ENCODE data around the gene VASN. TPM values are rescaled to one million over a fixed set of nuclear protein-coding genes. Genes with fewer than 3 reads are reported as not detected.
"Not testable (repeated sequence)": the region's sequence is repeated elsewhere in the genome, so short reads cannot be mapped to it uniquely, and the experiment has no call there.

VASN gene
- total RNA-seq, 8 experiments from 2014 or later = 0.33 to 55.0 (median 4.3) TPM

DNA sequence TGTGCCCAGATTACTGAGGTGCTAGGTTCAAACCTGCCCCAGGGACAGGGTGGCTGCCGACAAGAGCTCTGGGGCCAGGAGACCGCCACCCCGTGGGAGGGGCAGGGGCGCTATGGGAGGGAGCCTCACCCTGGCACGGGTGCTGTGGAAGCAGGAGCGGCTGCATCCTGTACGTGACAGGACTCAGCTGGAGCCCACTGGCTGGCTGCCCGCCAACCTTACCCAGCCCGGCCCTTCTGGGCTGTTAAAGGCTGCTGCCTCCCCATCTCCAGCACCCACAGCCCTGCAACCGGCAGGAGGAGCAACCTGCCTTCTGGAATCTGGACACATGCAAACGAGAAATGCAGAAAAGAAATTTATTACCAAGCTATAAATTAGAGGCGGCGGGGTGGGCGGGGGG is 31.7 kb upstream of the VASN start:
- 0 to 100% (median 12%) methylated on average over 1 to 3 of the region's 14 CpGs; no CpG with 5 or more reads in 5 of the 10 experiments for WGBS, 10 experiments
- peak; percentile 19 to 84 (median 74) for ATAC-seq (replicated peaks in 6 of 8)
- Histone ChIP-seq H3K4me3 (no peak overlapping the region), H3K4me1 (replicated peaks in 1 of 2) (peaks cover 13 to 15% of the 10 kb centered on the region in 2 donors), H3K27ac (peak overlapping the region; percentile 16 to 58)
- in situ Hi-C loops (cut with MboI; ENCODE audit: low pct_unique_long_range_greater_than_20kb in 2 of 9, low sequenced_read_pairs in 9 of 9, unreplicated experiment in 9 of 9) = loop anchor here in 1 of 9 experiments (10.0 kb wide), 1 partner anchor 55 kb away; no protein-coding TSS in a partner anchor

DNA sequence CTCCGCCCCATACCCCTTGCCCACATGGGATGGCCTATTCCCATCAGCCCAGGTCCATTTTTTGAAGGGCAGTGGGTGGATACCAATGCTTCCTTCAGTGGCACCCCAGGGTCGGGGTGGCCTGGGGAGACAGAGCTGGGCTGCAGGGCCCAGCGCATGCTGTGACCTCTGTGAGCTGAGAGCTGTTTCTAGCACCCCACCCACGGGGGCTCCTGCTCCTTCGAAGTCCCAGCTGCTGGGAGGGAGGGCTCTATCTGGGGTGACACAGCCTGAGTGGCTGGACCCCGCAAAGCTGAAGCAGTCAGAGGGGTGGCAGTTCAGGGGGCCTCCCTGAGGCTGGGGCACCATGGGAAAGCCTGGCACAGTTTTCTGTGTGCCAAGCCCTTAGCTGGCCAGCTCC is 31.2 kb upstream of the VASN start:
- WGBS, 10 experiments = 100% methylated on average over 1 of the region's 6 CpGs; no CpG with 5 or more reads in 9 of the 10 experiments
- H3K27ac ChIP-seq = peak overlapping the region; percentile 58 to 63
- in situ Hi-C loops (cut with MboI; ENCODE audit: low pct_unique_long_range_greater_than_20kb in 2 of 9, low sequenced_read_pairs in 9 of 9, unreplicated experiment in 9 of 9) = no loop called here
- peak in 1 of 8 experiments; percentile 10 for ATAC-seq (replicated peaks in 6 of 8)
- no peak overlapping the region for H3K4me3 ChIP-seq
- H3K4me1 ChIP-seq (replicated peaks in 1 of 2) = peaks cover 13 to 19% of the 10 kb centered on the region in 2 donors

DNA sequence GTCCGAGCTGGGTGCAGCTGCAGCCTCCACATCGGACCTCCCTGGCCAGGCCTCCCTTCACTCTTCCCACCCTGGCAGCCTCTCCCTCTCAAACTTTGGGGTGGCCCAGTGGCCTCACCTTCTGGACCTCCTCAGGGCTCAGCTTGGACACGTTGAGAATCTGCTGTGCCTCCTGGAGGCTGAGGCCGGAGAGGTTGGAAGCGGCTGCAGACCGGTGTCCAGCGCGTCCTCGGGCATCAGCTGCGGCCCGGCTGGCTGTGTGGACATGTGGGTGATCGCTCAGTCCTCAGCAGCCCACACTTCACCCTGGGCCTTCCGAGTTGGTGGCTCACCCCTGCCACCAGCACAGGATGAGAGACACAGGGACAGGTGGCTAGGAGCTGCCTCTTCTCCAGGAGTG is 30.4 kb upstream of the VASN start:
- in situ Hi-C loops (cut with MboI; ENCODE audit: low pct_unique_long_range_greater_than_20kb in 2 of 9, low sequenced_read_pairs in 9 of 9, unreplicated experiment in 9 of 9) = no loop called here
- WGBS, 10 experiments = 40 to 100% (median 91%) methylated on average over 1 to 8 of the region's 13 CpGs; no CpG with 5 or more reads in 7 of the 10 experiments
- no peak for ATAC-seq (replicated peaks in 6 of 8)
- Histone ChIP-seq H3K4me3 (no peak overlapping the region), H3K27ac (no peak overlapping the region), H3K4me1 (replicated peaks in 1 of 2) (peaks cover 13 to 19% of the 10 kb centered on the region in 2 donors)

DNA sequence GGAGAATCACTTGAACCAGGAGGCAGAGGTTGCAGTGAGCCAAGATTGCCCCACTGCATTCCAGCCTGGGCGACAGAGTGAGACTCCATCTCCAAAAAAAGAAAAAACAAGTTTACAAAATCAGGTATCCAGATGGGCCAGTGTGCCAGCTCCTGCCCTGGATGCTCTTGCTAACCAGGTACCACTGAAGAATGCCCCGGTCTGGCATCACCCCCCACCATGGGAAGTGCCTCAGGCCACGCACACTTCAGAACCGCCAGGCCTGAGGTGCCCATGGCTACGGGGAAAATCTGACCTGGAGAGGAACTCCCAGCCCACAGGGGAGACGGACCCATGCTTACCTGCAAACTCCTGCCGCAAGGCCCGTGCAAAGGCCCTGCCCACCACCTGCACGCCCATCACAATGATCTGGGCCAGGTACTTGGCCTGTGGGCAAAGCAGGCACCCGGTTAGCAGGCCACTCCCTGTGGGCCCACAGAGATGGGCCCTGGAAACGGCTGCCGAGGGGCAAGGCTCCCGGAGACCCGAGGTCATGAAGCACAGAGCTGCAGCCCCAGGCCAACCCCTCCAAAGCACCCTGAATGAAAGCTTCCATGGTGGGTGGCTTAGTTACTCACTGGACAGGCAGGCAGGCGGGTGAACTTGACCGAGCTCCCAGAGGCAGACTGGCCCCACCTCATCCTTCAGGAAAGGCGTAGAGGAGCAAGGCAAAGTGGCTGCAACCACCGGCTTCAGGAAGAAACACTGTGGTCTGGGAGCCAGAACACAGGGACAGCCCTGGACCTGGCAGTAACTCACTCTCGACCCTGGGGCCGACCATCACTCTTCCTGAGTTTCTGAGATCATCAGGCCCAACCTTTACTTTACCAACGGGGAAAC is 28.5 kb upstream of the VASN start:
- Histone ChIP-seq H3K27ac (no peak overlapping the region), H3K4me3 (no peak overlapping the region), H3K4me1 (replicated peaks in 1 of 2) (peaks cover 13 to 19% of the 10 kb centered on the region in 2 donors)
- no peak for ATAC-seq (replicated peaks in 6 of 8)
- in situ Hi-C loops (cut with MboI; ENCODE audit: low pct_unique_long_range_greater_than_20kb in 2 of 9, low sequenced_read_pairs in 9 of 9, unreplicated experiment in 9 of 9) = no loop called here
- WGBS, 10 experiments = 90 to 100% (median 95%) methylated on average over 2 to 6 of the region's 21 CpGs; no CpG with 5 or more reads in 2 of the 10 experiments

DNA sequence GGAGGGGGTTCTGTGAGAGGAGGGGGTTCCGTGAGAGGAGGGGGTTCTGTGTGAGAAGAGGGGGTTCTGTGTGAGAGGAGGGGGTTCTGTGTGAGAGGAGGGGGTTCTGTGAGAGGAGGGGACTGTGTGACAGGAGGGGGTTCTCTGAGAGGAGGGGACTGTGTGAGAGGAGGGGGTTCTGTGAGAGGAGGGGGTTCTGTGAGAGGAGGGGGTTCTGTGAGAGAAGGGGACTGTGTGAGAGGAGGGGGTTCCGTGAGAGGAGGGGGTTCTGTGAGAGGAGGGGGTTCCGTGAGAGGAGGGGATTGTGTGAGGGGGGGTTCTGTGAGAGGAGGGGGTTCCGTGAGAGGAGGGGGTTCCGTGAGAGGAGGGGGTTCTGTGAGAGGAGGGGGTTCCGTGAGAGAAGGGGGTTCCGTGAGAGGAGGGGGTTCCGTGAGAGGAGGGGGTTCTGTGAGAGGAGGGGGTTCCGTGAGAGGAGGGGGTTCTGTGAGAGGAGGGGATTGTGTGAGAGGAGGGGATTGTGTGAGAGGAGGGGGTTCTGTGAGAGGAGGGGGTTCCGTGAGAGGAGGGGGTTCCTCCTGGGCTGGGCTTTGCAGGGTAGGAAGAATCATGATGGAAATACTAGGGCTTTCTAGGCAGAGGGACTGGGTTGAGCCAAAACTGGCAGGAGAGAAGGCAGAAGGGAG is 27.2 kb upstream of the VASN start:
- H3K4me3 ChIP-seq; in situ Hi-C loops (cut with MboI; ENCODE audit: low pct_unique_long_range_greater_than_20kb in 2 of 9, low sequenced_read_pairs in 9 of 9, unreplicated experiment in 9 of 9): not testable (repeated sequence)
- WGBS, 10 experiments = no CpG with 5 or more reads among the region's 10 CpGs
- peak overlapping the region in 1 of 2 donors; percentile 37 for H3K27ac ChIP-seq
- ATAC-seq (replicated peaks in 6 of 8) = peak in 2 of 8 experiments; percentile 10 to 12
- peaks cover 12% of the 10 kb centered on the region in 2 donors for H3K4me1 ChIP-seq (replicated peaks in 1 of 2)

DNA sequence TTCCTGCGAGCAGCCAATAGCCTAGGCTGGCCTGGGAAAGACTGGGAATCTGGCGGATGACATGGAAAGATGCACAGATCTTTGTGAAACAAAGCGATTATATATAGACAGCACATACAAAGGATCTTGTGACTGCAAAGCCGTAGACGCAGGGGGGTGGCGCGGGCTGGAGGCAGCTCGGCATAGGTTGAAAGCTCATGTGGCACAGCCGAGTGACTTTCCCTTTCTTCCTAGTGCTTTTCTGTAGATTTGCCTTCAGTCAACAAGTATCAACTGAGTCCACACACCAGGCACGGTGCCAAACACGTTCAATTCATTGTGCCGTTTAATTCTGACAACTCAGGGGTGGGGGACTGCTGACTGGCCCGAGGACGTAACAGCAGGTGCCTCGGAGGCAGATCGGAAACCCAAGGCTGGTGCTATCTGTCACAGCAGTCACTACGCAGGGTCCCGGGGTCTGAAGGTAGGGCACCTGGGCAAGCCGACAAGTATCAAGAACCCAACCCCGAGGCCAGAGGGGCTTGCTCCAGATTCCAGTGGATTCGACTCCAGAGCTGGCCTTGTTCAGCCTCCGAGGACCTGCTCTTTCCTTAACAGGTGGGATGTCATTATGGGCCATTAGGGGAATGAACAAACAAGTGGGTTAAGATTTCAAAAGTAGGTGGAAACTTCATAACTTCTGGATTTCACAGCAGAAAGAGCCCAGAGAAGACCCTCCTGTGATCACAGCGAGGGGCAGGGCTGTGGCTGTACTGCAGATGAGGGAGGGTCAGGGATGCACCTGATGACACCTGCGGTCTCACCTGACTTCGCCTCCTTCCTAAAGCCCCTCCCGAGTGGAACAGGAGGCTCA is 26.4 kb upstream of the VASN start:
- Histone ChIP-seq H3K27ac (peak overlapping the region in 1 of 2 donors; percentile 44), H3K4me1 (replicated peaks in 1 of 2) (peaks cover 10% of the 10 kb centered on the region in 2 donors), H3K4me3 (no peak overlapping the region)
- 76 to 100% (median 90%) methylated on average over 1 to 16 of the region's 26 CpGs; no CpG with 5 or more reads in 1 of the 10 experiments for WGBS, 10 experiments
- peak in 4 of 8 experiments; percentile 10 to 72 (median 53) for ATAC-seq (replicated peaks in 6 of 8)
- in situ Hi-C loops (cut with MboI; ENCODE audit: low pct_unique_long_range_greater_than_20kb in 2 of 9, low sequenced_read_pairs in 9 of 9, unreplicated experiment in 9 of 9) = no loop called here

DNA sequence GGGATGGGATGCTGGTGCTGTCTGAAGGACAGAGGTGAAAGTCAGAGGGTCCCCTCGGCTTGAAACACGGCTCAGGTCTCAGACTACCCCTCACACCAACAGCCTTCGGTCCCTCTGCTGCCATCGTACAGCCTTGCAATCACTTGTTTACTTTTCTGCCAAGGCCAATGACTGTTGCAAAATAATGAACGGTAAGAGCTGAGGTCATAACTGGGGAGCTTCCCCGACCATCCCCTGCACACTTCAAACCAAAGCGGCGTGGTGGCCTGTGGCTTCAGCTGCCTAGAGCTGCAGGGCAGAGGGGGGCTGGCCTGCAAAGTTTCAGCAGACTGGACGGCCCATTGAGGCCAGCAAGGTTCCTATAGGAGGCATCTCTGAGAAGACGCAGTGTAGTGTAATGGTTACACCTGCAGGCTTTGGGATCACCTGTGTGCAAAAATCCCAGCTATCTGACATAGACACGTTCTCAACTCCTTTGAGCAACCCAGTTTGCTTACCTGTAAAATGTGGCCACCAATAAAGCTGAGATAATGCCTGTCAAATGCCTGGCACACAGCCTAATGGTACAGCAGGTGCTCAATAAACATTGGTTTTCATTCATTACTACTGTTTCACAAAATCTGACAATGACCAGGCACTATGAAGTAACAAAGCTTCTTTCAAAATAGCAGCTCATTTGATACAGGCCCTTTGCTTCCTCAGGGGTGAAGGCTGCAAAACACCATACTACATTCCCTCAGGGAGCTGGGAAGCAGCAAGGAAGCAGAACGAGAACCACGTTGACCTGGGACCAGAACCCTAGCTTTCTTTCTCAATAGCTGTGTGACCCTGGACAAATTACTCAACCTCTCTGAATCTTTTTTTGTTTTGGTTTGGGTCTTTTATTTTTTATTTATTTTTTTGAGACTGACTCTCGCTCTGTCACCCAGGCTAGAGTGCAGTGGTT is 25.5 kb upstream of the VASN start:
- 55 to 100% (median 92%) methylated on average over 1 to 9 of the region's 14 CpGs for WGBS, 10 experiments
- Histone ChIP-seq H3K4me1 (replicated peaks in 1 of 2) (peaks cover 7 to 8% of the 10 kb centered on the region in 2 donors), H3K4me3 (no peak overlapping the region), H3K27ac (no peak overlapping the region)
- in situ Hi-C loops (cut with MboI; ENCODE audit: low pct_unique_long_range_greater_than_20kb in 2 of 9, low sequenced_read_pairs in 9 of 9, unreplicated experiment in 9 of 9) = no loop called here
- ATAC-seq (replicated peaks in 6 of 8) = peak in 1 of 8 experiments; percentile 4

DNA sequence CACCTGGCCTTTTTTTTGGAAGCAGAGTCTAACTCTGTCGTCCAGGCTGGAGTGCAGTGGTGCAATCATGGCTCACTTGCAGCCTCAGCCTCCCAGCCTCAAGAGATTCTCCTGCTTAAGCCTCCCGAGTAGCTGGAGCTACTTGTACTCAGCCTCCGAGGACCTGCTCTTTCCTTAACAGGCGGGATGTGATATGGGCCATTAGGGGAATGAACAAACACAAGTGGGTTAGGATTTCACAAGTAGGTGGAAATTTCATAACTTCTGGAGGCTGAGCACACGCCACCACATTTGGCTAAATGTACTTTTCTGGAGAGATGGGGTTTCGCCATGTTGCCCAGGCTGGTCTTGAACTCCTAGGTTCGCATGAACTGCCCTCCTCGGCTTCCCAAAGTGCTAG is 24.6 kb upstream of the VASN start:
- no peak overlapping the region for H3K4me3 ChIP-seq
- 80 to 100% (median 89%) methylated on average over 1 to 6 of the region's 8 CpGs; no CpG with 5 or more reads in 4 of the 10 experiments for WGBS, 10 experiments
- peaks cover 13 to 14% of the 10 kb centered on the region in 2 donors for H3K4me1 ChIP-seq (replicated peaks in 1 of 2)
- ATAC-seq (replicated peaks in 6 of 8) = no peak
- no peak overlapping the region for H3K27ac ChIP-seq
- in situ Hi-C loops (cut with MboI; ENCODE audit: low pct_unique_long_range_greater_than_20kb in 2 of 9, low sequenced_read_pairs in 9 of 9, unreplicated experiment in 9 of 9) = no loop called here

DNA sequence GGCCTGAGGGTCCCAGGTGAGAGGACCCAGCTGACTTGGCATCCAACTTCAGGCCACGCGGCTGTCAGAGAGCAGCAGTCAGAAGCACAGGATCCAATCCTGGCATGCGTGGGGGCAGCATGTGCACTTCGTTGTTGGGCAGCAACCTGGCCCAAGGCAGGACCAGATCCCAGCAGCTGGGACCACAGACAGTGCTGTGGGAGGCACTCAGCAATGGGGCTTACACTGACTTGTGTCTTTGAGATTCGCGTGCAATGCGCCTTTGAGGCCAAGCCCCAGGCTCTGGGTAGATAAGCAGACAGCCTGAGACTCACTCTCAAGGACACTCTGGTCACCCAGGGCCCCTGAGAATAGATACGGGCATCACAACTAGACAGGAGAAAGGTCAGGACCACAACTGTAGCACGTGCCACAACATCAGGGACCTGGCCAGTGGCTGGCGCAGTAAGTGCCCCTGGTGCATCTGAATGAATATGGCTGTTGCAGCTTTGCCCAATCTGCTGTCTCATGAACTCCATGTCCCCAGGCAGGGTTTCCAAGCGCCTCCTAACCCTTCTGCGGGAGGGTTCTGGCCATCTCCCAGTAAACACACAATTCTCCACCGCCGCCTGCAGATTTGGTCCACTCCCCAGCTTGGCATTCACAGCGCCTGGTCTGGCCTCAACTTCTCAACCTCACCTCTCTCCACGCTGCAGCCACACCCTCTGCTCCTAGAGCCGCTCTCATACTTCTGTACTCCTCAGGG is 23.7 kb upstream of the VASN start:
- Histone ChIP-seq H3K4me3 (no peak overlapping the region), H3K27ac (no peak overlapping the region), H3K4me1 (replicated peaks in 1 of 2) (peaks cover 13 to 14% of the 10 kb centered on the region in 2 donors)
- peak in 3 of 8 experiments; percentile 1 to 30 (median 3) for ATAC-seq (replicated peaks in 6 of 8)
- WGBS, 10 experiments = 32 to 100% (median 77%) methylated on average over 1 to 9 of the region's 17 CpGs; no CpG with 5 or more reads in 2 of the 10 experiments
- in situ Hi-C loops (cut with MboI; ENCODE audit: low pct_unique_long_range_greater_than_20kb in 2 of 9, low sequenced_read_pairs in 9 of 9, unreplicated experiment in 9 of 9) = no loop called here

DNA sequence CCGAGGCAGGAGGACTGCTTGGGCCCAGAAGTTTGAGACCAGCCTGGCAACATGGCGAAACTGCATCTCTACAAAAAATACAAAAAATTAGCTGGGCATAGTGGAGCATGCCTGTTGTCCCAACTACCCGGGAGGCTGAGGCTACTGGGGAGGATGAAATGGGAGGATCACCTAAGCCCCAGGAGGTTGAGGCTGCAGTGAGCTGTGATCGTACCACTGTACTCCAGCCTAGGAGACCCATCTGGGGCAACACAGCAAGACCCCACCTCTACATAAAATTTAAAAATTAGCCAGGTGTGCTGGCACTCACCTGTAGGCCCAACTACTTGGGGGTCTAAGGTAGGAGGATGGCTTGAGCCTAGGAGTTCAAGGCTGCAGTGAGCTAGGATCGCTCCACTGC is 22.3 kb upstream of the VASN start:
- H3K4me3 ChIP-seq = no peak overlapping the region
- WGBS, 10 experiments = 100% methylated on average over 1 to 3 of the region's 5 CpGs; no CpG with 5 or more reads in 3 of the 10 experiments
- no peak overlapping the region for H3K27ac ChIP-seq
- in situ Hi-C loops (cut with MboI; ENCODE audit: low pct_unique_long_range_greater_than_20kb in 2 of 9, low sequenced_read_pairs in 9 of 9, unreplicated experiment in 9 of 9) = no loop called here
- peaks cover 13 to 14% of the 10 kb centered on the region in 2 donors for H3K4me1 ChIP-seq (replicated peaks in 1 of 2)
- ATAC-seq (replicated peaks in 6 of 8) = no peak

DNA sequence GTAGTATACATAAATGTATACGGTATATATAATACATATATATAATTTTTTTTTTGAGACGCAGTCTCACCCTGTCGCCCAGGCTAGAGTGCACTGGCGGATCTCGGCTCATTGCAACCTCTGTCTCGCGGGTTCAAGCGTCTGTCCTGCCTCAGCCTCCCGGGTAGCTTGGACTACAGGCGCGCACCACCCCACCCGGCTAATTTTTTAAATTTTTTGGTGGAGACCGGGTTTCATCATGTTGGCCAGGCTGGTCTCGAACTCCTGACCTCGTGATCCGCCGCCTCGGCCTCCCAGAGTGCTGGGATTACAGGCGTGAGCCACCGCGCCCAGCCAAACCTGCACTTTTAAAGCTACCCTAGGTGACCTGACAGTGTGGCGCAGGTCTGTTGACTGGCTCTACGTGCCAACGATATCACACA is 21.3 kb upstream of the VASN start:
- ATAC-seq (replicated peaks in 6 of 8) = no peak
- peak overlapping the region; percentile 82 to 95 (median 94) for H3K4me3 ChIP-seq
- 0 to 85% (median 4%) methylated on average over 2 to 7 of the region's 24 CpGs; no CpG with 5 or more reads in 5 of the 10 experiments for WGBS, 10 experiments
- H3K4me1 ChIP-seq (replicated peaks in 1 of 2) = peaks cover 10 to 14% of the 10 kb centered on the region in 2 donors
- peak overlapping the region; percentile 62 to 87 for H3K27ac ChIP-seq
- in situ Hi-C loops (cut with MboI; ENCODE audit: low pct_unique_long_range_greater_than_20kb in 2 of 9, low sequenced_read_pairs in 9 of 9, unreplicated experiment in 9 of 9) = loop anchor here in 2 of 9 experiments (10.0 kb wide), 2 partner anchors 54 to 64 kb away; partner anchors contain the start of gene CORO7 (in 1 of the 2)

All from motor neuron (in vitro differentiated cells).